Stimulated activated CD4-positive, alpha-beta T cell treated with anti-CD3 and anti-CD28 coated beads, Interleukin-4, amount 100 ng/mL, for 1 hour (primary cell): ENCODE results near the gene KATNAL2.
A peak's percentile ranks its signal among the peaks of the same experiment; 100 is the strongest.

Experiments used
- DNase-seq: peaks from one replicate; pipeline ENCODE4 v3.0.0-alpha.2; 2020

The KATNAL2 gene

DNA sequence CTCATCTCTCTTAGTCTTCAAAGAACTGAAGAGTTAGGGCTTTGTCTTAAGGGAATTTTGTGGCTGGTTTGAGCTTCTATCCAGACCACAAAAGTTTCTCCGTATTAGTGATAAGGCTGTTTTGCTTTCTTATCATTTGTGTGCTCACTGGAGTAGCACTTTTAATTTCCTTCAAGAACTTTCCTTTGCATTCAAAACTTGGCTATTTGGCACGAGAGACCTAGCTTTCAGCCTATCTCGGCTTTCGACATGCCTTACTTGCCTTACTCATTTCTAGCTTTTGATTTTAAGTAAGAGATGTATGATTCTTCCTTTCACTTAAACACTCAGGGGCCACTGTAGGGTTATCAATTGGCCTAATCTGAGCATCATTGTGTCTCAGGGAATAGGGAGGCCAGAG lies 203.0 kb downstream of the KATNAL2 start:
- DNase-seq: no peak

DNA sequence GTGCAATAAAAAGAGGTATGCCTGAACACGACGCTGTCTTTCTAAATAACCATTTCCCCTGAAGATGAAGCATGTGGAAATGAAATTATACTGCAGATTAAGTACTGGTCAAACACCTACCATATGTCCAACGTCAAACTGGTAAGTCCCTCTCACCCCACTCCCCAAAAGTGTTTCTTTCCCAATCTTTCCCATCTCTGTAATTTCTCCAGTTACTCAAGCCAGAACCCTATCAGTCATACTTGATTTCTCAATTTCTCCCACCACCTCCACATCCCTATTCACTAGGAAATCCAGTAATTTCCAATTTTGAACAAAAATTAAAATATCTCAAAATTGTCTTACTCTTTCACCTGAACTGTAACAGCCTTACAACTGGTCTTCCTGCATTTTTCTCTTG lies 203.7 kb downstream of the KATNAL2 start:
- DNase-seq: no peak

DNA sequence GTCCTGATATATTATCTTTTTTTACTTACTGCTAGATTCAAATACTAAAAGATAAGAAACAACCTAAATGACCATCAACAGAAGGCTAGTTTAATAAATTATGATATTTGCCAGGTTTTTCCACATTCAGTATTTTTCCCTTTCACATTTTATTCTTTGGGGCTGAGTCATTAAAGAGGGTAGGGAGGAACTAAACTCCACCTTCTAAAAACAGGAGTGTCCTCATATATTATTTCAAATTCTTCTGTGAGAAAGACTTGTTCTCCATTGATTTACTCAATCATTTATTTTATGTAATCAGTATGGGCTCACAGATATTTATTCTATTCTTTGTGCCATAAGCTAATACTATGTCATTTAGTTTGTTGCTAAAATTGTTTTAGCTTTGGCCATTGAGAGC lies 223.9 kb downstream of the KATNAL2 start:
- no peak for DNase-seq

DNA sequence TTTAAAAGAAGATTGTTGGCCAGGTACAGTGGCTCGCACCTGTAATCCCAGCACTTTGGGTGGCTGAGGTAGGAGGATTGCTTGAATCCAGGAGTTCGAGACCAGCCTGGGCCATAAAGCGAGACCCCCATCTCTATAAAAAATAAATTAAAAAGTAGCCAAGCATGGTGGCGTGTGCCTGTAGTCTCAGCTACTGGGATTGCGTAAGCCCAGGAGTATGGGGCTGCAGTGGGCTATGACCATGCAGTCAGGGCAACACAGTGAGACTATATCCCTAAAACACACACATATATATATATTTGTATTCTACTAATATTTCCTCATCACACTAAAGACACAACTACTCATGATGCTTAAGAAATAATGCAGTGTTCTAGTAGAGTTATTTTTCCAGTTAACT lies 225.8 kb downstream of the KATNAL2 start:
- DNase-seq: no peak

DNA sequence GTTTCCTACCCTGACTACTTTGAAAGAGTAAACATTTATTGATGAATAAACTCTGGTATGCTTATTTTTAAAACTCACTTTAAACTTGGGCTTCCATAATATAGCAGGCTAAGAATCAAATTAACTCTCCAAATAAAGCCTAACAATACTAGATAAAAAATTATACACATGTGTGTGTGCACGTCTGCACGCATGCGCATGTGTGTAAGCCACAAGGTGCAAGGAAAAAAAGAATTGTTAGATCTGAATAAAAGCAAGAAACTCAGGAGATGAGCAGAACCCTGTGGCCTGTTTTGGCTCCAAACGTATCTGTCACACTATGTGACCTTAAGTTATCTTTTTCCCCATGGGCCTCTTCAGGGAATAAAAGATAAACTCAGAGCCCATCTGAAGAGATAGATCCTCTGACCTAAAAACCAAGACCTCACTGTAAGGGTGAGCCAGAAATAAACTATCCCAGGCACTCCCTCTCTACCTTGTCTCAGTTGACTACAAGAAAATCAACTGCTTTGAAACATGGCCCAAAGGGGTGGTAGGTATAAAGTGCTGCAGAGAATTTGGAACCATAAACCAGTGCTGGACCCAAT lies 226.6 kb downstream of the KATNAL2 start:
- DNase-seq: no peak

DNA sequence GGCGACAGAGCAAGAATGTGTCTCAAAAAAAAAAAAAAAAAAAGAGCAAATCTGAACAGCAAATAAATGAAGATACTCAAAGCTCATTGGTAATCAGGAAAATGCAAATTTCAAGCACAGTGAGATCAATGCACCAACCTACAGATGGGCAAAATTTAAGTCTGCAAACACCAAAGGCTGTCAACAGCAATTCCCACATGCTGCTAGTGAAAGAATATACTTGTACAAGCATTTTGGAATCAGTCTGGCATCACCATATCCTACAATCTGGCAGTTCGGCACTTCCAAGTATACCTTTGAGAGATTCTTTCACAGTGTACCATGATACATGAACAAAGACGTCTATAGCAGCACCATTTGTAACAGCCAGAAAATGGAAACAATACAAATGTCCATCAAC lies 228.8 kb downstream of the KATNAL2 start:
- no peak for DNase-seq

DNA sequence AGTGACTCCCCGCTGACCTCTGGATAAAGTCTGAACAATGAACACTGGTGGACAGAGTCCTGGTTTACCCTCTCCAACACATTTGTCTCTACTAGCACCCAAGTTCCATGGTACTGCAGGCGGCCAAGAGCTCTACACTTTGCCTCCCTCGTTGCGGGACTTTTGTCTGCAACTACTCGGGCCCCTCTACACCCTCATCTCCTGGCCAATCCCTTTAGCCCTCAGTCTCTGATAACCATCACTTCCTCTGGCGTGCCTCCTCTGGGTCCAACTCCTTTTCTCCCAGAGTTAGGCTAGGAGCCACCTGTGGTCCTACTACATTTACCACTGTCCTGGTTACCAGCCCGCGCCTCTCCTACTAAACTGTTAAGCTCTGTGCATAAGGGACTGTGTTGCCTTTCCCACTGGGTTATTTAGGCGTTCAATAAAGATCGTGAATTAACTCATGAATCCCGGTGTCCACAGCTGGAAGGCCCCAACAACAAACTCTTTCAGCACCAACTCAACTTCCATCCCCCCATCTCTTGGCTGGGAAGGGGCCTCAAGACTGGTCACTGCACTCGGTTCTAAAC lies 232.1 kb downstream of the KATNAL2 start:
- DNase-seq: no peak

DNA sequence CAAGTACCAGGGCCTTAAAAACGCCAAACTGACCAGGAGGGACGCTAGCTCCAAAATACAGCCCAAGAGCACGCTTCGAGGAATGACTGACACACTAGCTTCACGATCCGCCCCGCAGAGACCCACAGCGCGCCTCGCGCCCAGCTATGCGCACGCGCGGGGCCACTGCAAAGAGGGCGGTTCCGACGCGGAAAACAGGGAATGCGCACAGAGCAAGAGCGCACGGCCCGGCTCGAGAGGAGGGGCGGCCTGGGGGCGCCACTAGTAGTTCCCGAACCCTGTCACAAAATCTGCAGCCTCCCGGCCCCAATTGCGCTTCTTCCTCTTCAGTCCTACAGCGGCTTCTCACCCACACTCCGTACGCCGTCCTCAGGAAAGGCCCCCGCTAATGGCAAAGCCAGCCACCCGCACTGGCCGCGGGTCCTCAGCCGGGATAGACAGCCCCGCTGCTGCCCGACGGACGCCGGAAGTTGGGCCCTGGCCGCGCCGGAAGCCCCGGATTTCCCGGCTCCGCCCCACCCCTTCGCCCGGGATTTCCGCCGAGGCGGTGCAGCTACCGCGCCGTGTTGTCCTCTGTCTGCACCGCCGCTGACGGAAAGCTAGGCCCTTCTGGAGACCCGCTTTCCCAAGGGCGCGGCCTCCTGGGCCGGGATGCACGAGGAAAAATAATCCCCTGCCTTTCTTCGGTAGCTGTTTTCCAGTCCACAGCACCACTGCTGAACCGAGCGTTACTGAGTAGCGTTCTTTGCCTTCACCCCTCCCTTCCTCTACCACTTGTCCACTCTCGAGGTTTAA lies 232.8 kb downstream of the KATNAL2 start, which contains the start of gene HDHD2:
Gene HDHD2, minus strand, starts transcription at position 472 of the 795 bp plus-strand sequence. CDS start 14,061 bp downstream, outside the sequence.
- peak; percentile 84 for DNase-seq

DNA sequence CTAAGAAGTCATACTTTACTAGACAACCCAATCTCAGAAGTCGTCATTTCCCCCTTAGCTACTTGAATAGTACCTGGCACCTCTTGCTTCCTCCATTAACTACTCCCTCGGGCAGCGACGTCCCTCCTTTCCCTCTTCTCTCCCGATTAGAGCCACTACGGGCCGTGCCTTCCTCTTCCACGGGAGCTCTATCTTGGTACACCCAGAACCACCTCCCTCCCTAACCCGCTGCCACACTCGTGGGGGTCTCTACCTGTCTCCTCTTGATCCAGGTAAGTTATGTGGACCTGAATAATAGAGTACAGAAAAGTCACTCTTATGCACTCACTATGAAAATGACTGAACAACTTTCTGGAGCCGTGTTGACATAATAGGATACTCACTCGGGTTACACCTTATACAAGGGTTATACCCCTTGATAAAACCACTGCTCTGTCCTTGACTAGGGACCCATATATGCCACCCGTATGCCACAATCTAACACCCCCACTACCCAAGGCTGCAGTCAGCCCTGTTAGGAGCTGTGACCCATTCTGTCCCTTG lies 233.5 kb downstream of the KATNAL2 start:
- DNase-seq: no peak

DNA sequence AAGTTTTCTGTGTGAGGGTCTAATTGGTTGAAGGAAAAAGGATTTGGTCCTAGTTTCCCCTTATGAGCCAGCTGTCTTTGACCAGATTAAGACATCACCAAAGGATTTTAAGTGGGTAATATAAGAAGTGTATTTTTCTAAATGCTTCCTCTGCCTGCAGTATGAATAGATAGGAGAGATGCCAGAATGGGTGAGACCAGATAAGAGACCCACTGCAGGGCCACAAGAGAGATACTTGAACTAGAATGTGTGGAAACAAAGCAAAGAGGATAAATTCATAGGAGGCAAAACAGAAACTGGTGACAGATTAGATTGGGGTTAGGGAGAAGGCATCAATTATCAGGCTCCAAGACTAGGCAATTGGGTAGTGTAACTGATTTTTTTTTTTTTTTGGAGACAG lies 234.0 kb downstream of the KATNAL2 start:
- DNase-seq: no peak
